Measurements from ENCODE around the gene SURF2.
"Not testable (repeated sequence)": the region's sequence is repeated elsewhere in the genome, so short reads cannot be mapped to it uniquely, and the experiment has no call there.

Gene SURF2

GRCh38 chr9:133377280-133377679, 20.9 kb downstream of the SURF2 start:
- not testable (repeated sequence) for DNase-seq (ENCODE audit: low read depth)

GRCh38 chr9:133377721-133378216, 21.4 kb downstream of the SURF2 start:
- DNase-seq (ENCODE audit: low read depth) = no peak

GRCh38 chr9:133378408-133378962, 22.1 kb downstream of the SURF2 start:
- DNase-seq (ENCODE audit: low read depth) = no peak

- no peak for DNase-seq (ENCODE audit: low read depth)
Measured at GRCh38 chr9:133379153-133380086, 23.1 kb downstream of the SURF2 start.

- DNase-seq (ENCODE audit: low read depth) = no peak
Measured at GRCh38 chr9:133380734-133381133, 24.4 kb downstream of the SURF2 start.

GRCh38 chr9:133382507-133383141, 26.3 kb downstream of the SURF2 start:
- DNase-seq (ENCODE audit: low read depth) = no peak

- no peak for DNase-seq (ENCODE audit: low read depth)
Measured at GRCh38 chr9:133383438-133383837, 27.1 kb downstream of the SURF2 start.

- no peak for DNase-seq (ENCODE audit: low read depth)
Measured at GRCh38 chr9:133384736-133385321, 28.5 kb downstream of the SURF2 start.

GRCh38 chr9:133385452-133385851, 29.1 kb downstream of the SURF2 start:
- DNase-seq (ENCODE audit: low read depth) = no peak

GRCh38 chr9:133386338-133386737, 30.0 kb downstream of the SURF2 start:
- no peak for DNase-seq (ENCODE audit: low read depth)

- no peak for DNase-seq (ENCODE audit: low read depth)
Measured at GRCh38 chr9:133387680-133388079, 31.3 kb downstream of the SURF2 start.

- DNase-seq (ENCODE audit: low read depth) = no peak
Measured at GRCh38 chr9:133389025-133389557, 32.7 kb downstream of the SURF2 start.

- no peak for DNase-seq (ENCODE audit: low read depth)
Measured at GRCh38 chr9:133389562-133389961, 33.2 kb downstream of the SURF2 start.

- DNase-seq (ENCODE audit: low read depth) = no peak
Measured at GRCh38 chr9:133390713-133391112, 34.4 kb downstream of the SURF2 start.

GRCh38 chr9:133391449-133391848, 35.1 kb downstream of the SURF2 start:
- DNase-seq (ENCODE audit: low read depth) = not testable (repeated sequence)

GRCh38 chr9:133392308-133392707, 36.0 kb downstream of the SURF2 start:
- not testable (repeated sequence) for DNase-seq (ENCODE audit: low read depth)

- DNase-seq (ENCODE audit: low read depth) = no peak
Measured at GRCh38 chr9:133393399-133393798, 37.0 kb downstream of the SURF2 start.

GRCh38 chr9:133394687-133395271, 38.4 kb downstream of the SURF2 start:
- DNase-seq (ENCODE audit: low read depth) = no peak

- no peak for DNase-seq (ENCODE audit: low read depth)
Measured at GRCh38 chr9:133396952-133397351, 40.6 kb downstream of the SURF2 start.

GRCh38 chr9:133397370-133397769, 41.0 kb downstream of the SURF2 start:
- DNase-seq (ENCODE audit: low read depth) = no peak

- DNase-seq (ENCODE audit: low read depth) = no peak
Measured at GRCh38 chr9:133397895-133398294, 41.5 kb downstream of the SURF2 start.

- DNase-seq (ENCODE audit: low read depth) = no peak
Measured at GRCh38 chr9:133400292-133400691, 43.9 kb downstream of the SURF2 start.
